Loucy (cell line): ENCODE data around the gene SP8.

Experiments used
- H2AFZ ChIP-seq: fragments of 200-600 bp; sonication (generic); 2 replicates; pipeline ENCODE4 v1.6.0; 2016; ENCODE audit warnings: antibody characterized with exemption, mild to moderate bottlenecking, low read length, moderate library complexity
- H3F3A ChIP-seq: fragments of 200-600 bp; 2 replicates; pipeline ENCODE4 v1.6.0; 2016; ENCODE audit warnings: antibody characterized with exemption, low read depth, mild to moderate bottlenecking
- H3K27me3 ChIP-seq: fragments of 200-600 bp; sonication (generic); 2 replicates; pipeline ENCODE4 v1.6.1; 2014; ENCODE audit warnings: low read length, mild to moderate bottlenecking; ENCODE audit not compliant: insufficient read depth, poor library complexity, severe bottlenecking
- H3K36me3 ChIP-seq: fragments of 200-600 bp; sonication (generic); 2 replicates; pipeline ENCODE4 v1.6.1; 2016; ENCODE audit warnings: low read length; ENCODE audit not compliant: insufficient read depth
- H3K4me1 ChIP-seq: fragments of 200-600 bp; sonication (generic); 2 replicates; pipeline ENCODE4 v1.5.1; 2014; ENCODE audit warnings: low read length, mild to moderate bottlenecking; ENCODE audit not compliant: insufficient read depth, poor library complexity, severe bottlenecking
- H3K4me2 ChIP-seq: fragments of 200-600 bp; sonication (generic); 2 replicates; pipeline ENCODE4 v1.6.0; 2014; ENCODE audit warnings: antibody characterized with exemption, low read length, low read depth, mild to moderate bottlenecking; ENCODE audit not compliant: poor library complexity, severe bottlenecking
- H3K4me3 ChIP-seq: fragments of 200-600 bp; sonication (generic); 2 replicates; pipeline ENCODE4 v1.5.1; 2014; ENCODE audit warnings: low read length, mild to moderate bottlenecking, mixed read lengths; ENCODE audit not compliant: poor library complexity, severe bottlenecking
- H3K79me2 ChIP-seq: fragments of 200-600 bp; sonication (generic); 2 replicates; pipeline ENCODE4 v1.6.1; 2014; ENCODE audit warnings: low read length; ENCODE audit not compliant: insufficient read depth
- H3K9ac ChIP-seq: fragments of 200-600 bp; sonication (generic); 2 replicates; pipeline ENCODE4 v1.6.0; 2014; ENCODE audit warnings: mild to moderate bottlenecking, low read depth, low read length, moderate library complexity; ENCODE audit not compliant: poor library complexity, severe bottlenecking
- H3K9me2 ChIP-seq: fragments of 200-600 bp; sonication (generic); replicated peaks from 2 replicates; pipeline ENCODE4 v1.6.1; 2016; ENCODE audit warnings: low read depth, low read length, mixed read lengths
- H3K9me3 ChIP-seq: fragments of 200-600 bp; sonication (generic); 2 replicates; pipeline ENCODE4 v1.6.1; 2014; ENCODE audit warnings: mild to moderate bottlenecking, antibody characterized with exemption, low read length, low read depth; ENCODE audit not compliant: insufficient read depth
- H4K20me1 ChIP-seq: fragments of 200-600 bp; sonication (generic); 2 replicates; pipeline ENCODE4 v1.6.0; 2014; ENCODE audit warnings: antibody characterized with exemption, low read length, mild to moderate bottlenecking; ENCODE audit not compliant: insufficient read depth, poor library complexity, severe bottlenecking
- CTCF ChIP-seq: fragments of 200-600 bp; sonication (generic); conservative IDR thresholded peaks from 2 replicates; pipeline ENCODE4 v1.5.1; 2014; ENCODE audit warnings: mild to moderate bottlenecking, antibody characterized with exemption, low read length
- EZH2phosphoT487 ChIP-seq: fragments of 200-600 bp; IDR thresholded peaks from 2 replicates; pipeline ENCODE4 v1.6.1; 2018; ENCODE audit warnings: antibody characterized with exemption, mild to moderate bottlenecking, moderate library complexity, borderline replicate concordance

The SP8 gene

GRCh38 chr7:20834656-20835055 lies 48.0 kb upstream of the SP8 start:
- Histone ChIP-seq H3K27me3 (no peaks in the 10 kb centered on the region), H2AFZ (no peak overlapping the region), H3K9me2 (no peaks in the 10 kb centered on the region), H3K4me2 (no peak overlapping the region), H3K4me3 (no peak overlapping the region), H3K9ac (no peak overlapping the region), H3K36me3 (no peaks in the 10 kb centered on the region), H3K4me1 (no peaks in the 10 kb centered on the region), H3K79me2 (no peaks in the 10 kb centered on the region), H3K9me3 (no peaks in the 10 kb centered on the region), H4K20me1 (no peaks in the 10 kb centered on the region), H3F3A (no peaks in the 10 kb centered on the region)
- TF ChIP-seq CTCF (peak; percentile 71), EZH2phosphoT487 (no peak)

- no peaks in the 10 kb centered on the region for H3K9me2 ChIP-seq
These were observed 45.3 kb upstream of the SP8 start for GRCh38 chr7:20831956-20832355.

GRCh38 chr7:20831451-20831850 lies 44.8 kb upstream of the SP8 start:
- H2AFZ ChIP-seq: no peak overlapping the region
- H3K4me1 ChIP-seq: peaks cover 5% of the 10 kb centered on the region
- H4K20me1 ChIP-seq: no peaks in the 10 kb centered on the region
- H3K4me2 ChIP-seq: no peak overlapping the region
- H3F3A ChIP-seq: no peaks in the 10 kb centered on the region
- no peaks in the 10 kb centered on the region for H3K79me2 ChIP-seq
- H3K27me3 ChIP-seq: no peaks in the 10 kb centered on the region
- TF ChIP-seq CTCF (no peak), EZH2phosphoT487 (no peak)
- H3K36me3 ChIP-seq: no peaks in the 10 kb centered on the region
- H3K9me3 ChIP-seq: no peaks in the 10 kb centered on the region
- no peaks in the 10 kb centered on the region for H3K9me2 ChIP-seq
- H3K4me3 ChIP-seq: no peak overlapping the region
- no peak overlapping the region for H3K9ac ChIP-seq

More at GRCh38 chr7:20831956-20832355, 45.3 kb upstream of the SP8 start:
- H2AFZ ChIP-seq: no peak overlapping the region
- no peaks in the 10 kb centered on the region for H3K9me3 ChIP-seq
- no peaks in the 10 kb centered on the region for H4K20me1 ChIP-seq
- H3K4me1 ChIP-seq: peaks cover 5% of the 10 kb centered on the region
- H3F3A ChIP-seq: no peaks in the 10 kb centered on the region
- no peaks in the 10 kb centered on the region for H3K79me2 ChIP-seq
- H3K27me3 ChIP-seq: no peaks in the 10 kb centered on the region
- TF ChIP-seq CTCF (no peak), EZH2phosphoT487 (no peak)
- H3K4me2 ChIP-seq: no peak overlapping the region
- no peak overlapping the region for H3K4me3 ChIP-seq
- H3K36me3 ChIP-seq: no peaks in the 10 kb centered on the region
- no peak overlapping the region for H3K9ac ChIP-seq
